ENCODE measurements around the gene CELA1.
A peak's percentile ranks its signal among the peaks of the same experiment; 100 is the strongest.

CELA1 gene

GRCh38 chr12:51390891-51391282 lies 44.4 kb upstream of the CELA1 start:
- H3K36me3 ChIP-seq (ENCODE audit: control insufficient read depth in 4 of 4, insufficient read depth in 4 of 4, low read length in 3 of 4), result no peaks in the 10 kb centered on the region
- peak overlapping the region; percentile 48 to 89 (median 77) for H3K4me3 ChIP-seq (ENCODE audit: control insufficient read depth in 1 of 7, extremely low read depth in 1 of 7, insufficient read depth in 4 of 7, low read depth in 2 of 7, low read length in 6 of 7)
- no peaks in the 10 kb centered on the region for H3K27me3 ChIP-seq (replicated peaks in 2 of 5; ENCODE audit: control insufficient read depth in 4 of 5, insufficient read depth in 5 of 5, low read length in 4 of 5)
- DNase-seq, result peak in 2 of 3 donors; percentile 57 to 65
- ChIA-PET CTCF (interaction anchor here (0.9 to 5.9 kb wide), 8 partner anchors 11 to 141 kb away, joined by 3 to 41 read pairs (median 4); no protein-coding TSS in a partner anchor), POLR2A (interaction anchor here (0.5 to 6.5 kb wide), 2 partner anchors 22 to 231 kb away, joined by 6 to 49 read pairs; no protein-coding TSS in a partner anchor)
- peak overlapping the region; percentile 50 to 73 for H3K27ac ChIP-seq (ENCODE audit: insufficient read depth in 1 of 2, low read depth in 1 of 2, low read length in 2 of 2, poor library complexity in 1 of 2, severe bottlenecking in 2 of 2)
- WGBS (ENCODE audit: insufficient coverage), result 0% methylated on average over 6 of the region's 8 CpGs
- no peaks in the 10 kb centered on the region for H3K9me3 ChIP-seq (ENCODE audit: control extremely low read depth in 1 of 5, control insufficient read depth in 4 of 5, insufficient read depth in 2 of 5, low read depth in 1 of 5, low read length in 4 of 5)
- peaks cover 18 to 87% (median 74%) of the 10 kb centered on the region in 4 experiments for H3K4me1 ChIP-seq (ENCODE audit: control extremely low read depth in 1 of 4, control insufficient read depth in 4 of 4, insufficient read depth in 4 of 4, low read length in 3 of 4)

GRCh38 chr12:51390457-51390856 lies 44.0 kb upstream of the CELA1 start:
- no peak for DNase-seq
- CTCF ChIA-PET, result interaction anchor here (0.5 to 5.9 kb wide), 10 partner anchors 12 to 363 kb away, joined by 3 to 41 read pairs (median 4); no protein-coding TSS in a partner anchor
- Histone ChIP-seq H3K9me3 (ENCODE audit: control extremely low read depth in 1 of 5, control insufficient read depth in 4 of 5, insufficient read depth in 2 of 5, low read depth in 1 of 5, low read length in 4 of 5) (no peaks in the 10 kb centered on the region), H3K4me1 (ENCODE audit: control extremely low read depth in 1 of 4, control insufficient read depth in 4 of 4, insufficient read depth in 4 of 4, low read length in 3 of 4) (peaks cover 14 to 82% (median 70%) of the 10 kb centered on the region in 4 experiments), H3K36me3 (ENCODE audit: control insufficient read depth in 4 of 4, insufficient read depth in 4 of 4, low read length in 3 of 4) (no peaks in the 10 kb centered on the region), H3K27ac (ENCODE audit: insufficient read depth in 1 of 2, low read depth in 1 of 2, low read length in 2 of 2, poor library complexity in 1 of 2, severe bottlenecking in 2 of 2) (no peak overlapping the region), H3K4me3 (ENCODE audit: control insufficient read depth in 1 of 7, extremely low read depth in 1 of 7, insufficient read depth in 4 of 7, low read depth in 2 of 7, low read length in 6 of 7) (peak overlapping the region in 5 of 7 experiments; percentile 74 to 89 (median 83)), H3K27me3 (replicated peaks in 2 of 5; ENCODE audit: control insufficient read depth in 4 of 5, insufficient read depth in 5 of 5, low read length in 4 of 5) (no peaks in the 10 kb centered on the region)
- WGBS (ENCODE audit: insufficient coverage), result 79% methylated on average over 3 of the region's 6 CpGs
- POLR2A ChIA-PET, result interaction anchor here (6.5 kb wide), 1 partner anchor 22 kb away, joined by 49 read pairs; no protein-coding TSS in a partner anchor

- Histone ChIP-seq H3K27ac (ENCODE audit: insufficient read depth in 1 of 2, low read depth in 1 of 2, low read length in 2 of 2, poor library complexity in 1 of 2, severe bottlenecking in 2 of 2) (no peak overlapping the region), H3K9me3 (ENCODE audit: control extremely low read depth in 1 of 5, control insufficient read depth in 4 of 5, insufficient read depth in 2 of 5, low read depth in 1 of 5, low read length in 4 of 5) (no peaks in the 10 kb centered on the region), H3K27me3 (replicated peaks in 2 of 5; ENCODE audit: control insufficient read depth in 4 of 5, insufficient read depth in 5 of 5, low read length in 4 of 5) (no peaks in the 10 kb centered on the region), H3K4me1 (ENCODE audit: control extremely low read depth in 1 of 4, control insufficient read depth in 4 of 4, insufficient read depth in 4 of 4, low read length in 3 of 4) (peaks cover 13 to 72% (median 62%) of the 10 kb centered on the region in 4 experiments), H3K36me3 (ENCODE audit: control insufficient read depth in 4 of 4, insufficient read depth in 4 of 4, low read length in 3 of 4) (no peaks in the 10 kb centered on the region), H3K4me3 (ENCODE audit: control insufficient read depth in 1 of 7, extremely low read depth in 1 of 7, insufficient read depth in 4 of 7, low read depth in 2 of 7, low read length in 6 of 7) (peak overlapping the region in 1 of 7 experiments; percentile 23)
- DNase-seq, result peak in 2 of 3 donors; percentile 26 to 51
- ChIA-PET POLR2A (interaction anchor here (6.5 kb wide), 1 partner anchor 21 kb away, joined by 49 read pairs; no protein-coding TSS in a partner anchor), CTCF (interaction anchor here (1.0 to 5.9 kb wide), 8 partner anchors 10 to 143 kb away, joined by 3 to 41 read pairs (median 4); no protein-coding TSS in a partner anchor)
- WGBS (ENCODE audit: insufficient coverage), result 67% methylated on average over 1 of the region's 2 CpGs
These were observed 43.0 kb upstream of the CELA1 start for GRCh38 chr12:51389302-51389999.

- ChIA-PET CTCF (interaction anchor here (1.0 to 5.9 kb wide), 4 partner anchors 9 to 34 kb away, joined by 3 to 41 read pairs (median 6); no protein-coding TSS in a partner anchor), POLR2A (interaction anchor here (6.5 kb wide), 1 partner anchor 20 kb away, joined by 49 read pairs; no protein-coding TSS in a partner anchor)
- WGBS (ENCODE audit: insufficient coverage), result 100% methylated on average over 4 of the region's 5 CpGs
- Histone ChIP-seq H3K9me3 (ENCODE audit: control extremely low read depth in 1 of 5, control insufficient read depth in 4 of 5, insufficient read depth in 2 of 5, low read depth in 1 of 5, low read length in 4 of 5) (no peaks in the 10 kb centered on the region), H3K4me1 (ENCODE audit: control extremely low read depth in 1 of 4, control insufficient read depth in 4 of 4, insufficient read depth in 4 of 4, low read length in 3 of 4) (peaks cover 13 to 72% (median 60%) of the 10 kb centered on the region in 4 experiments), H3K4me3 (ENCODE audit: control insufficient read depth in 1 of 7, extremely low read depth in 1 of 7, insufficient read depth in 4 of 7, low read depth in 2 of 7, low read length in 6 of 7) (no peak overlapping the region), H3K36me3 (ENCODE audit: control insufficient read depth in 4 of 4, insufficient read depth in 4 of 4, low read length in 3 of 4) (no peaks in the 10 kb centered on the region), H3K27me3 (replicated peaks in 2 of 5; ENCODE audit: control insufficient read depth in 4 of 5, insufficient read depth in 5 of 5, low read length in 4 of 5) (no peaks in the 10 kb centered on the region), H3K27ac (ENCODE audit: insufficient read depth in 1 of 2, low read depth in 1 of 2, low read length in 2 of 2, poor library complexity in 1 of 2, severe bottlenecking in 2 of 2) (no peak overlapping the region)
- no peak for DNase-seq
These were observed 42.4 kb upstream of the CELA1 start for GRCh38 chr12:51388846-51389245.

GRCh38 chr12:51388069-51388799 lies 41.8 kb upstream of the CELA1 start:
- POLR2A ChIA-PET, result interaction anchor here (6.5 kb wide), 1 partner anchor 19 kb away, joined by 49 read pairs; no protein-coding TSS in a partner anchor
- Histone ChIP-seq H3K36me3 (ENCODE audit: control insufficient read depth in 4 of 4, insufficient read depth in 4 of 4, low read length in 3 of 4) (no peaks in the 10 kb centered on the region), H3K9me3 (ENCODE audit: control extremely low read depth in 1 of 5, control insufficient read depth in 4 of 5, insufficient read depth in 2 of 5, low read depth in 1 of 5, low read length in 4 of 5) (no peaks in the 10 kb centered on the region), H3K27ac (ENCODE audit: insufficient read depth in 1 of 2, low read depth in 1 of 2, low read length in 2 of 2, poor library complexity in 1 of 2, severe bottlenecking in 2 of 2) (peak overlapping the region in 1 of 2 experiments; percentile 9), H3K4me3 (ENCODE audit: control insufficient read depth in 1 of 7, extremely low read depth in 1 of 7, insufficient read depth in 4 of 7, low read depth in 2 of 7, low read length in 6 of 7) (peak overlapping the region in 1 of 7 experiments; percentile 21), H3K4me1 (ENCODE audit: control extremely low read depth in 1 of 4, control insufficient read depth in 4 of 4, insufficient read depth in 4 of 4, low read length in 3 of 4) (peaks cover 12 to 73% (median 62%) of the 10 kb centered on the region in 4 experiments), H3K27me3 (replicated peaks in 2 of 5; ENCODE audit: control insufficient read depth in 4 of 5, insufficient read depth in 5 of 5, low read length in 4 of 5) (no peaks in the 10 kb centered on the region)
- WGBS (ENCODE audit: insufficient coverage), result 31% methylated on average over 9 of the region's 10 CpGs
- CTCF ChIA-PET, result interaction anchor here (1.0 to 5.9 kb wide), 5 partner anchors 9 to 33 kb away, joined by 3 to 41 read pairs (median 4); no protein-coding TSS in a partner anchor
- DNase-seq, result peak; percentile 38 to 85 (median 82)

GRCh38 chr12:51386351-51386750 lies 39.9 kb upstream of the CELA1 start:
- Histone ChIP-seq H3K9me3 (ENCODE audit: control extremely low read depth in 1 of 5, control insufficient read depth in 4 of 5, insufficient read depth in 2 of 5, low read depth in 1 of 5, low read length in 4 of 5) (no peaks in the 10 kb centered on the region), H3K4me3 (ENCODE audit: control insufficient read depth in 1 of 7, extremely low read depth in 1 of 7, insufficient read depth in 4 of 7, low read depth in 2 of 7, low read length in 6 of 7) (no peak overlapping the region), H3K36me3 (ENCODE audit: control insufficient read depth in 4 of 4, insufficient read depth in 4 of 4, low read length in 3 of 4) (peaks cover 0 to 6% (median 2%) of the 10 kb centered on the region in 4 experiments), H3K4me1 (ENCODE audit: control extremely low read depth in 1 of 4, control insufficient read depth in 4 of 4, insufficient read depth in 4 of 4, low read length in 3 of 4) (peaks cover 15 to 76% (median 58%) of the 10 kb centered on the region in 4 experiments), H3K27me3 (replicated peaks in 2 of 5; ENCODE audit: control insufficient read depth in 4 of 5, insufficient read depth in 5 of 5, low read length in 4 of 5) (no peaks in the 10 kb centered on the region), H3K27ac (ENCODE audit: insufficient read depth in 1 of 2, low read depth in 1 of 2, low read length in 2 of 2, poor library complexity in 1 of 2, severe bottlenecking in 2 of 2) (no peak overlapping the region)
- DNase-seq, result no peak
- ChIA-PET POLR2A (no interaction called here), CTCF (interaction anchor here (0.6 to 2.4 kb wide), 5 partner anchors 9 to 212 kb away, joined by 3 to 8 read pairs (median 3); no protein-coding TSS in a partner anchor)
- WGBS (ENCODE audit: insufficient coverage), result 75% methylated on average over 3 of the region's 4 CpGs

All from common myeloid progenitor, CD34-positive (primary cell).